Kidney (tissue), 14 donors: Measurements from ENCODE around the gene BSN. TPM values are rescaled to one million over a fixed set of nuclear protein-coding genes. Genes with fewer than 3 reads are reported as not detected.

Source experiments
- DNase-seq, 5 donors: peaks; one replicate each; pipeline ENCODE4 v3.0.0-alpha.2; 2013 to 2020
- FAIRE-seq: peaks from 2 replicates; lab custom pipeline; 2012; peaks lifted over from hg19 to GRCh38; lab: Jason Lieb, UNC
- H3K27ac ChIP-seq, 2 donors: one replicate each; pipeline ENCODE4 v1.7.0; 2013; ENCODE audit warnings: low read depth in 2 of 2, low read length in 2 of 2, inconsistent platforms in 1 of 2
- H3K27me3 ChIP-seq: one replicate; pipeline ENCODE4 v1.7.1; 2013; ENCODE audit warnings: low read length, inconsistent platforms; ENCODE audit not compliant: control insufficient read depth, insufficient read depth
- H3K36me3 ChIP-seq, 3 donors: one replicate each; pipeline versions ENCODE4 v1.7.0 to v1.7.1; 2013; ENCODE audit warnings: low read length in 3 of 3, control low read depth in 1 of 3, inconsistent platforms in 1 of 3; ENCODE audit not compliant: insufficient read depth in 3 of 3, control insufficient read depth in 2 of 3
- H3K4me1 ChIP-seq, 3 donors: one replicate each; pipeline versions ENCODE4 v1.7.0 to v1.7.1; 2013; ENCODE audit warnings: low read length in 3 of 3, inconsistent platforms in 1 of 3, low read depth in 1 of 3; ENCODE audit not compliant: control insufficient read depth in 2 of 3, insufficient read depth in 2 of 3
- H3K4me3 ChIP-seq, 3 donors: one replicate each; pipeline versions ENCODE4 v1.7.0 to v1.8.1; 2013; ENCODE audit warnings: low read length in 3 of 3, control low read depth in 1 of 3, inconsistent platforms in 1 of 3
- H3K9ac ChIP-seq, 3 donors: one replicate each; pipeline versions ENCODE4 v1.7.0 to v1.7.1; 2013; ENCODE audit warnings: low read length in 3 of 3, control low read depth in 1 of 3, inconsistent platforms in 1 of 3
- H3K9me3 ChIP-seq, 3 donors: one replicate each; pipeline versions ENCODE4 v1.7.0 to v1.7.1; 2013; ENCODE audit warnings: low read length in 3 of 3, control low read depth in 1 of 3, inconsistent platforms in 1 of 3; ENCODE audit not compliant: control insufficient read depth in 2 of 3, insufficient read depth in 1 of 3
- CTCF ChIP-seq: IDR thresholded peaks from 3 replicates; pipeline ENCODE4 v1.5.1; 2012; ENCODE audit warnings: mild to moderate bottlenecking, moderate library complexity, borderline replicate concordance; ENCODE audit not compliant: insufficient read depth; ENCODE audit errors: extremely low read depth
- intact Hi-C: fragments of 100-400 bp; cut with DNase I; formaldehyde crosslinking; loops from one replicate; pipeline ENCODE4 v1.11.1; 2022
- polyA plus RNA-seq: library from polyadenylated mRNA; stranded (reverse); fragments of 350-450 nt; fragmentation: Illumina TruSeq; extraction: RNeasy Lipid Tissue Mini Kit (QIAGEN cat#74804); gene quantifications from one replicate; pipeline ENCODE4 v1.2.3, GENCODE V29; 2014; ENCODE audit warnings: low read depth, low replicate concordance; ENCODE audit not compliant: insufficient read depth
- total RNA-seq: library from RNA; stranded (reverse); fragmentation: NEBNext Ultra II Directional; extraction: Animal tissue kit (Norgen Biotek cat#: 25700); gene quantifications from one replicate; pipeline ENCODE4 v1.2.1, GENCODE V29; 2021
- donor health status: control.
- donor health status: control.
- donor health status: control.
- donor health status: control.
- donor health status: control.
- donor health status: DM: yes; HTN: yes; CAD: no.
- donor health status: Normal renal cell carcinoma (clear cell type).

Gene BSN
- total and polyA plus RNA-seq, 2 donors from 2014 or later, result 0.11 to 1.3 TPM

DNA sequence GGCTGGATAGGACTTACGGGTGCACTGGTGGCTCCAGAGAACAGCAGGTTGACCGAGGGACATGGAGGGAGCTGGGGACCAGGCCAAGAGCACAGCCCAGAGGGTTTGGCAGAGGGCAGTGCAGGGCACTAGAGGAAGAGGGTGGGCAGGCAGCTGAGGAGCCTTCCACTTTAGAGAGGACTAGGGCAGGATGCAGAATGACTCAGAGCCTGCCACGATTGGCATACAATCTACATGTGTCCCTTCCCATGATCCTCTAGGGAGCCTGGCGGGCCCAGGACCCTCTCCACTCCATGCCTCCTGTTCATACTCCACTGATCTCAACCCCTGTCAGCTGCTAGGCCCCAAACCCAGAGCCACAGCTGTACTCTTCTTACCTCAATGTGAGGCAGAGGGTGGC lies 105.5 kb downstream of the BSN start:
- no peaks in the 10 kb centered on the region for H3K27me3 ChIP-seq
- intact Hi-C loops, result loop anchor here (10.0 kb wide), 1 partner anchor 115 kb away; no protein-coding TSS in a partner anchor
- H3K9me3 ChIP-seq, result no peaks in the 10 kb centered on the region
- peaks cover 0 to 4% (median 0%) of the 10 kb centered on the region in 3 donors for H3K4me1 ChIP-seq
- DNase-seq (no peak), FAIRE-seq (no peak)
- no peak for TF ChIP-seq CTCF
- no peak overlapping the region for H3K4me3 ChIP-seq
- no peaks in the 10 kb centered on the region for H3K36me3 ChIP-seq
- no peak overlapping the region for H3K9ac ChIP-seq
- H3K27ac ChIP-seq, result no peak overlapping the region

DNA sequence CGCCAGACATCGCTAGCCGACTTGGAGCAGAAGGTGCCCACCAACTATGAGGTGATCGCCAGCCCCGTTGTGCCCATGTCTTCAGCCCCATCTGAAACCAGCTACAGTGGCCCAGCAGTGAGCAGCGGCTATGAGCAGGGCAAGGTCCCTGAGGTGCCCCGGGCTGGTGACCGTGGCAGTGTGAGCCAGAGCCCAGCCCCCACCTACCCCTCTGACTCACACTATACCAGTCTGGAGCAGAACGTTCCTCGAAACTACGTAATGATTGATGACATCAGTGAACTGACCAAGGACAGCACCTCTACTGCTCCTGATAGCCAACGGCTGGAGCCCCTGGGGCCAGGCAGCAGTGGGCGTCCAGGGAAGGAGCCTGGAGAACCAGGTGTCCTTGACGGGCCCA lies 107.0 kb downstream of the BSN start:
- Histone ChIP-seq H3K4me1 (peaks cover 0 to 19% (median 8%) of the 10 kb centered on the region in 3 donors), H3K27me3 (no peaks in the 10 kb centered on the region), H3K27ac (no peak overlapping the region), H3K36me3 (no peaks in the 10 kb centered on the region), H3K9ac (no peak overlapping the region), H3K4me3 (no peak overlapping the region), H3K9me3 (no peaks in the 10 kb centered on the region)
- DNase-seq, result no peak
- FAIRE-seq, result no peak
- intact Hi-C loops, result loop anchor here (10.0 kb wide), 1 partner anchor 116 kb away; no protein-coding TSS in a partner anchor
- TF ChIP-seq CTCF, result no peak

- FAIRE-seq, result no peak
- peak in 1 of 5 donors; percentile 64 for DNase-seq
- intact Hi-C loops, result loop anchor here (10.0 kb wide), 1 partner anchor 117 kb away; no protein-coding TSS in a partner anchor
Measured at GRCh38 chr3:49662021-49662420, 107.7 kb downstream of the BSN start.

More at GRCh38 chr3:49662021-49662420, 107.7 kb downstream of the BSN start:
- Histone ChIP-seq H3K9ac (no peak overlapping the region), H3K27ac (no peak overlapping the region), H3K4me3 (no peak overlapping the region), H3K36me3 (no peaks in the 10 kb centered on the region), H3K4me1 (peaks cover 0 to 22% (median 8%) of the 10 kb centered on the region in 3 donors), H3K27me3 (no peaks in the 10 kb centered on the region), H3K9me3 (no peaks in the 10 kb centered on the region)
- no peak for TF ChIP-seq CTCF
